Psoas muscle (tissue), 8 donors: ENCODE measurements around the gene BCAS3. TPM values are rescaled to one million over a fixed set of nuclear protein-coding genes. Genes with fewer than 3 reads are reported as not detected.
A peak's percentile ranks its signal among the peaks of the same experiment; 100 is the strongest.

Experiments used
- ATAC-seq, 4 donors: fragments of 200-7000 bp; cut with Tn5 transposase; one replicate each; pipeline ENCODE4 v1.9.1; 2020; ENCODE audit warnings: moderate library complexity in 3 of 4, mild to moderate bottlenecking in 2 of 4
- DNase-seq, 2 donors: peaks; one replicate each; pipeline ENCODE4 v3.0.0-alpha.2; 2020
- H3K27ac ChIP-seq: fragments of 200-600 bp; one replicate; pipeline ENCODE4 v1.8.0; 2022
- H3K27me3 ChIP-seq, 3 donors: fragments of 200-600 bp in 1 of 3; one replicate each; pipeline versions ENCODE4 v1.6.1 to v1.8.0; 2013 to 2022; ENCODE audit warnings: low read length in 2 of 3, mild to moderate bottlenecking in 2 of 3, moderate library complexity in 1 of 3; ENCODE audit not compliant: insufficient read depth in 3 of 3
- H3K36me3 ChIP-seq, 2 donors: fragments of 200-600 bp in 1 of 2; one replicate each; pipeline versions ENCODE4 v1.6.1 to v1.8.0; 2013 to 2022; ENCODE audit warnings: low read depth in 1 of 2, mild to moderate bottlenecking in 1 of 2, moderate library complexity in 1 of 2; ENCODE audit not compliant: insufficient read depth in 1 of 2
- H3K4me1 ChIP-seq: fragments of 200-600 bp; one replicate; pipeline ENCODE4 v1.8.0; 2022
- H3K4me3 ChIP-seq: fragments of 200-600 bp; one replicate; pipeline ENCODE4 v1.8.0; 2022; ENCODE audit warnings: mild to moderate bottlenecking
- H3K9me3 ChIP-seq: fragments of 200-600 bp; one replicate; pipeline ENCODE4 v1.8.0; 2022
- CTCF ChIP-seq: fragments of 200-600 bp; IDR thresholded peaks from one replicate; pipeline ENCODE4 v1.8.0; 2022; ENCODE audit warnings: antibody characterized with exemption
- WGBS, 3 donors: extraction: QIAGEN DNeasy Blood & Tissue Kit; methylation state at CpG; one replicate each; pipeline versions ENCODE4 v1.1.6 to v1.1.7; 2013; 5-methylcytosine and 5-hydroxymethylcytosine counted together
- intact Hi-C, 2 donors: fragments of 100-400 bp; cut with DNase I; formaldehyde crosslinking; loops; one replicate each; pipeline versions ENCODE4 v1.11.0 to v1.14.2; 2022
- polyA plus RNA-seq, 3 donors: library from polyadenylated mRNA; stranded (reverse); fragments of 200-250 nt; gene quantifications; one replicate each; pipeline ENCODE4 v1.2.3, GENCODE V29; 2013
- total RNA-seq, 4 donors: library from RNA; stranded (reverse); fragmentation: NEBNext Ultra II Directional in 2 of 4; extraction: Animal tissue kit (Norgen Biotek cat#: 25700) in 2 of 4; gene quantifications; one replicate each; pipeline versions ENCODE4 v1.2.1 to v1.2.4, GENCODE V29; 2021 to 2023
- donor health status: healthy with polysubstance abuse.
- donor health status: DM: no; HTN: no; CAD: no; lungs with moderate emphysema.
- donor health status: Bipolar disorder and iron deficiency.
- donor health status: healthy.
- donor health status: DM: yes; HTN: yes; CAD: no.
- donor health status: DM: no; HTN: no; CAD: no.
- donor health status: DM: no; HTN: no; CAD: no.
- donor health status: DM: yes; HTN: yes; CAD: no.

Gene BCAS3
- total and polyA plus RNA-seq, 7 donors, result 2.4 to 28.8 (median 15.0) TPM

GRCh38 chr17:61387011-61387410 lies 709.4 kb downstream of the BCAS3 start:
- Histone ChIP-seq H3K9me3 (no peaks in the 10 kb centered on the region), H3K4me3 (no peak overlapping the region), H3K27me3 (no peaks in the 10 kb centered on the region), H3K4me1 (peaks cover 4% of the 10 kb centered on the region), H3K36me3 (no peaks in the 10 kb centered on the region), H3K27ac (no peak overlapping the region)
- intact Hi-C loops, result loop anchor here (10.0 kb wide), 2 partner anchors 232 to 662 kb away; no protein-coding TSS in a partner anchor
- no peak for ATAC-seq
- WGBS, 3 donors, result 94 to 98% (median 96%) methylated on average over 8 of the region's 8 CpGs
- TF ChIP-seq CTCF, result no peak
- DNase-seq, result peak in 1 of 2 donors; percentile 33

GRCh38 chr17:61387511-61388305 lies 710.1 kb downstream of the BCAS3 start:
- intact Hi-C loops, result loop anchor here (10.0 kb wide), 2 partner anchors 233 to 663 kb away; no protein-coding TSS in a partner anchor

GRCh38 chr17:61388561-61389356 lies 711.1 kb downstream of the BCAS3 start:
- H3K9me3 ChIP-seq, result no peaks in the 10 kb centered on the region
- H3K27me3 ChIP-seq, result no peaks in the 10 kb centered on the region
- WGBS, 3 donors, result 88 to 90% (median 90%) methylated on average over 21 of the region's 21 CpGs
- no peak overlapping the region for H3K4me3 ChIP-seq
- intact Hi-C loops, result loop anchor here (10.0 kb wide), 2 partner anchors 234 to 664 kb away; no protein-coding TSS in a partner anchor
- H3K4me1 ChIP-seq, result peaks cover 4% of the 10 kb centered on the region
- no peak overlapping the region for H3K27ac ChIP-seq
- TF ChIP-seq CTCF, result no peak
- H3K36me3 ChIP-seq, result no peaks in the 10 kb centered on the region
- DNase-seq (no peak), ATAC-seq (no peak)

More at GRCh38 chr17:61387511-61388305, 710.1 kb downstream of the BCAS3 start:
- Histone ChIP-seq H3K27me3 (no peaks in the 10 kb centered on the region), H3K9me3 (no peaks in the 10 kb centered on the region), H3K27ac (no peak overlapping the region), H3K4me1 (peaks cover 4% of the 10 kb centered on the region), H3K36me3 (no peaks in the 10 kb centered on the region), H3K4me3 (no peak overlapping the region)
- TF ChIP-seq CTCF, result no peak
- 93 to 96% (median 94%) methylated on average over 11 of the region's 11 CpGs for WGBS, 3 donors
- ATAC-seq, result no peak
- peak in 1 of 2 donors; percentile 42 for DNase-seq

GRCh38 chr17:61389670-61390478 lies 712.2 kb downstream of the BCAS3 start:
- Histone ChIP-seq H3K27me3 (no peaks in the 10 kb centered on the region), H3K9me3 (no peaks in the 10 kb centered on the region), H3K36me3 (no peaks in the 10 kb centered on the region), H3K4me1 (peaks cover 4% of the 10 kb centered on the region), H3K27ac (no peak overlapping the region), H3K4me3 (peak overlapping the region; percentile 11)
- 24 to 27% (median 25%) methylated on average over 23 to 25 of the region's 25 CpGs for WGBS, 3 donors
- ATAC-seq, result peak; percentile 48 to 81 (median 56)
- DNase-seq, result peak in 1 of 2 donors; percentile 58
- intact Hi-C loops, result loop anchor here (10.0 kb wide), 4 partner anchors 235 to 675 kb away; no protein-coding TSS in a partner anchor
- peak; percentile 79 for TF ChIP-seq CTCF
